PC-9 (cell line): ENCODE data around the gene KDM1B.

Experiments used
- EZH2 ChIP-seq: fragments of 200-600 bp; sonication (generic); IDR thresholded peaks from 2 replicates; pipeline ENCODE4 v1.8.0; 2017; ENCODE audit warnings: antibody characterized with exemption, low read depth
- TF ChIP-seq, protein P1 (sequence below): fragments of 200-600 bp; sonication (generic); conservative IDR thresholded peaks from 2 replicates; pipeline ENCODE4 v1.6.1; 2017; ENCODE audit warnings: mixed run types, antibody characterized with exemption, mild to moderate bottlenecking, moderate library complexity

GRCh38 chr6:18212231-18212630 is 57.0 kb downstream of the KDM1B start:
- TF ChIP-seq, protein P1, sequence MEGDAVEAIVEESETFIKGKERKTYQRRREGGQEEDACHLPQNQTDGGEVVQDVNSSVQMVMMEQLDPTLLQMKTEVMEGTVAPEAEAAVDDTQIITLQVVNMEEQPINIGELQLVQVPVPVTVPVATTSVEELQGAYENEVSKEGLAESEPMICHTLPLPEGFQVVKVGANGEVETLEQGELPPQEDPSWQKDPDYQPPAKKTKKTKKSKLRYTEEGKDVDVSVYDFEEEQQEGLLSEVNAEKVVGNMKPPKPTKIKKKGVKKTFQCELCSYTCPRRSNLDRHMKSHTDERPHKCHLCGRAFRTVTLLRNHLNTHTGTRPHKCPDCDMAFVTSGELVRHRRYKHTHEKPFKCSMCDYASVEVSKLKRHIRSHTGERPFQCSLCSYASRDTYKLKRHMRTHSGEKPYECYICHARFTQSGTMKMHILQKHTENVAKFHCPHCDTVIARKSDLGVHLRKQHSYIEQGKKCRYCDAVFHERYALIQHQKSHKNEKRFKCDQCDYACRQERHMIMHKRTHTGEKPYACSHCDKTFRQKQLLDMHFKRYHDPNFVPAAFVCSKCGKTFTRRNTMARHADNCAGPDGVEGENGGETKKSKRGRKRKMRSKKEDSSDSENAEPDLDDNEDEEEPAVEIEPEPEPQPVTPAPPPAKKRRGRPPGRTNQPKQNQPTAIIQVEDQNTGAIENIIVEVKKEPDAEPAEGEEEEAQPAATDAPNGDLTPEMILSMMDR: no peak
- TF ChIP-seq EZH2: no peak
